ENCODE results near the gene GCN1.
"Not testable (repeated sequence)": the region's sequence is repeated elsewhere in the genome, so short reads cannot be mapped to it uniquely, and the experiment has no call there.

GRCh38 chr12:120196817-120197541 is 2.5 kb upstream of the GCN1 start:
- TF ChIP-seq POLR2A, CTCF (IDR thresholded peaks at IDR 0.05): not testable (repeated sequence)
